Stimulated activated CD4-positive, alpha-beta T cell treated with anti-CD3 and anti-CD28 coated beads, Interleukin-1b, Interleukin-23, amount 100 ng/mL, for 48 hours (primary cell): ENCODE measurements around the gene GJA4.
A peak's percentile ranks its signal among the peaks of the same experiment; 100 is the strongest.
"Not testable (repeated sequence)": the region's sequence is repeated elsewhere in the genome, so short reads cannot be mapped to it uniquely, and the experiment has no call there.

Experiments used
- DNase-seq: peaks from one replicate; pipeline ENCODE4 v3.0.0-alpha.2; 2020

The GJA4 gene

DNA sequence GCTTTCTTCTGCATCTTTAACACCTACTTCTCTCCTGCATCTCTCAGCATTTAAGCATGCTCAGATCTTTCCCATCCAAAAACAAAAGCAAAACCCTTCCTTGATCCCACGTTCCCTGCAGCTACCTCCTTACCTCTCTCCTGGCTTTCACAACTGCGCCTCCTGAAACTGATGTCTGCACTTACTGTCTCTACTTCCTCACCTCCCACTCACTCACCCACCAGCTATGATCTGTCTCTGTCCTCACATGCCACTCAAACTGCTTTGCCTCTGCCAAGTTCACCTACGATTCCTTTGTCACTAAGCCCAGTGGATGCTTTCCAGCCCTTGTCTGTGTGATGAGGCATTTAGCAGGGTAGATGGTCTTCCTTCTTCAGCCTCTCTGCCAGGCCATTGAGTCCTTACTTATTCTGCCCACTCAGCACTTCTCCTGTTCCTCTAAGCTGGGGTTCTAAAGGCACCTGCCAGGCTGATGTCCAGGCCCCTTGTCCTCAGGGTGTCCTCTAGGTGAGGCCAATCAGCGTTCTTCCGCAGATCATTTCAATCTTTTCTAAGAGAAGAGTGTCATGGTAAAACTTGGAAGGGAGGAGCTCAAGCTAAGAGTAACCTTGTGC is 21.8 kb upstream of the GJA4 start:
- DNase-seq: no peak

DNA sequence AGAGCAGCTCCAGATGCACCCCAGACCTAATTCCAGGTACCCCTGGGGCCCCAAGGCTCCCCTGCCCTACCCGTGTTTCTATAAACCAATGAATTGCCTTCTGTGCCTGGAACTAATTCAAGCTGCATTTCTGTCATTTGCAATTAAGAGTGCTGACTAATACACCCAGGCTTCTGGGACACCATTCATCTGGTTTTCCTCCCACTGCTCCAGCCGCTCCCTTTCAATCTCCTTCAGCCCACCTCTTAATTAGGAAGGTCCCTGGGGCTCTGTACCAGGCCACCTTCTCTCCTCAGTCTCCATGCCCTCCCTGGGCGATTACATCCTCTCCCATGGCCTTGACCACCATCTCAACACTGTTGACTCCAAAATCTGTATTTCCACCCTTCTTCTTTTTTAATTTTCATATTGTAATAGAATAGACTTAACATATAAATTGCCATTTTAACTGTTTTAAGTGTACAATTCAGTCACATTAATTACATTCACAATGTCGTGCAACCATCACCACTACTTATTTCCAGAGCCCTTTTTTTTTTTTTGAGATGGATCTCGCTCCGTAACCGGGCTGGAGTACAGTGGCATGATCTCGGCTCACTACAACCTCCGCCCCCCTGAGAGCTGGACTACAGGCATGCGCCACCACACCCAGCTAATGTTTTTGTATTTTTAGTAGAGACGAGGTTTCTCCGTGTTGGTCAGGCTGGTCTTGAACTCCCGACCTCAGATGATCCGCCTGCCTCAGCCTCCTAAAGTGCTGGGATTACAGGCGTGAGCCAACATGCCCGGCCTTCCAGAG is 21.0 kb upstream of the GJA4 start:
- no peak for DNase-seq

DNA sequence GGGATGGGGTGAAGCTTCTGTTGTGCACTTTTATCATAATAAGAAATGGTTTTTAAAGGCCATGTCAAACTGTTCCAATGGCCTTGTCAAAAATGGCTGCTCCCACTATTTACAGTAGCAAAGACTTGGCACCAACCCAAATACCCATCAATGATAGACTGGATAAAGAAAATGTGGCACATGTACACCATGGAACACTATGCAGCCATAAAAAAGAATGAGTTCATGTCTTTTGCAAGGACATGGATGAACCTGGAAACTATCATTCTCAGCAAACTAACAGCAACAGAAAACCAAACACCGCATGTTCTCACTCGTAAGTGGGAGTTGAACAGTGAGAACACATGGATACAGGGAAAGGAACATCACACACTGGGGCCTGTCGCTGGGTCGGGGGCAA is 19.7 kb upstream of the GJA4 start:
- not testable (repeated sequence) for DNase-seq

DNA sequence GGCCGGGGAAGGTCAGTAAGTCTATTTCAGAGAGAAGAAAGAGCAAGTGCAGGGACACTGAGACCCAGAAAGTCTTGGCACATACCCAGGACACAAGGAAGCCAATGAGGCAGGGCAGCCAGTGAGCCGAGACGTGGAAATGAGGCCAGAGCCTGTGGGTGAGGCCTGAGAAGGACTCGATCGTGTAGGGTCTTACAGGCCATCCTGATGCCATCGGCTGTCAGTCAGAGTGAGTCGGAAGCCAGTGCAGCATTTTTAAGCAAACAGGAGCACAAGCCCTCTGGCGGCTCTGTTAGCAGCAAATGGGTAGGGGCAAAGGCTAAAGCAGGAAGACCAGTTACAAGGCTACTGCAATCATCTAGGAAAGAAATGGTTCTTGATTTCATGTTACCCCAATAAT is 17.8 kb upstream of the GJA4 start:
- no peak for DNase-seq

DNA sequence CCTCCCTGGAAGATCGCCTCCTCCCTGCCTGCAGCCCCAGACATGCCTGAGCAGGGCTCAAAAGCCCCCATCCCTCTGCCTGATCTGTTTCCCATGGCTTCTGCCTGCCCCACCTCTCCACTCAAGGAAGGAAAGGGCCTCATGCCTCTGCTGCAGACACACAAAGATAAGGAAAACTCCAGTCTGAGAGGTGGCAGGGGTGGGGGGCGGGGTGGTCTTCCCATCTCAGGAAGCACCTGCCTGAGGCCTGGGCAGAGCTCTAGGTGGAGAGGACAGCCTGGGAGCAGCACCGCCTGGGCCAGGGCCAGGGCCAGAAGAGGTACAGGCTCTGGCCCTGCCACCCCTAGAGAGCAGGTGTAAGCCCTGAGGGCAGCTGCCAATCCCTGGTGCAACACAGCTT is 15.9 kb upstream of the GJA4 start:
- no peak for DNase-seq

DNA sequence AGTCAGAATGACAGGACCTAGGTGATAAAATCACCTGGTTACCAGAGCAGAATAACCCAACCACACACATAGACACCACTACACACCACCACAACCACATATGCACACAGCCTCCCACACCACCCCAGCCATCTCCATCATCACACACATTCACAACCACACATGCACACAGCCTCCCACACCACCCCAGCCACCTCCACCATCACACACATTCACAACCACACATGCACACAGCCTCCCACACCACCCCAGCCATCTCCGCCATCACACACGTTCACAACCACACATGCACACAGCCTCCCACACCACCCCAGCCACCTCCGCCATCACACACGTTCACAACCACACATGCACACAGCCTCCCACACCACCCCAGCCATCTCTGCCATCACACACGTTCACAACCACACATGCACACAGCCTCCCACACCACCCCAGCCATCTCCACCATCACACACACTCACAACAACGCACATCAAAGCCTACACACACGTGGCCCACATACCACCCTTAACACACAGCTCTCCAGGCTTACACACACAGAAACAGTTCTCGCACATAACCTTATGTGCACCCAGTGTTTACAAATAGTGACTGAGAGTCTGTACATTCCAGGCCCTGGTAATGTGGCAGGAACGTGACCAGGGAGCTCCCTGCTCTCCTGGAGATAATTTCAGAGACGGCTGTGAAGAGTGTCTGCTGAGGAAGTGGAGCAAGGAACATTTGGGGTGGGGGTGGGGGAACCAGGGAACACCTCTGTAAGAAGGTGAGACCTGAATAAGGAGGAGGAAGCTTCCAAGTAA is 15.1 kb upstream of the GJA4 start:
- DNase-seq: no peak

DNA sequence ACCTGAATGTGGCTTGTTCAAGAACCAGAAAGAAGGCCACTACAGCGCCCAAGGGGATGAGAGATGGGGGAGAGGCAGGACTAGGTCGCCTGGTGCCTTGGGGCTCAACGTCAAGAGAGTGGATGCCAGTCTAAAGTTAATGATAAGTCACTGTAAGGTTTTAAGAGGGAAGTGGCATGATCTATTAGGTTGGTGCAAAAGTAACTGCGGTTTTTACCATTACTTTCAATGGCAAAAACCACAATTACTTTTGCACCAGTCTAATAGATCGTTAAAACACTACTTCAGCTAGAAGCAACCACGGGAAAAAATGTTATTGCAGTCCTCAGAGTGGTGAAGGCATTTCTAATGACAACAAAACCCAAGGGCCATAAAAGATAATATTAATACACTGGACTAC is 14.4 kb upstream of the GJA4 start:
- DNase-seq: no peak

DNA sequence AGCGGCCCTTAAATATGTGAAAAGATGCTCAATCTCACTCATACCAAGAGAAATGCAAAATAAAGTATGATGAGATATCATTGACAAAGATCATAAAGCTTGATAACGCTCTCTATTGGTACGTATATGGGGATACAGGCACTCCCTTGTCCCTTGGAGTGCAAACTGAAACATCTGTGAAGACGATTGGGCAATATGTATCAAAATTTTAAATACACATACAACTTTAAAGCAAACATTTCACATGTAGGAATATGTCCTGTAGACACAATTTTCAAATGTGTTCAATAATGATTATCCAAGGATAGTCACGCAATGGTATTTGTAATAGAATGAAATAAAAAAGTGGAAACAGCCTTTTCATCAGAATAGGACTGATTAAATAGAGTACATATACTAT is 13.8 kb upstream of the GJA4 start:
- DNase-seq: no peak

DNA sequence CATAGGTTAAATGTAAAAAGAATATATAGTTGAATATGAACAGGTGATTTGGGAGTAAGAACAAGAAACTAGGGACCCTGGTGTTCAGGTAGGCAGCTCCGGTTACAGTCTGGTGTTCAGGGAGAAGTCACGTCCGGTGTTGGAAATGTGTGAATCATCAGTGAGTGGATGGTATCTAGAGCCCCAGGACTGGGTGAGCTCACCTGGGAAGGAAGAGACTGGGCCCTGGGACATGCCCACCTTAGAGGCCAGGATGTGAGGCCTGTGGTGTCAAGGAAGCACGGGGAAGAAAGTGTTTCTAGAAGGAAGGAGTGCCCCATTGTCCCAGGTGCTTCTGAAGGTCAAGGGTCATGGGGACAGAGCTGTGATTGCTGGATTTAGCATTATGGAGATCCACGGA is 13.3 kb upstream of the GJA4 start:
- DNase-seq: no peak

DNA sequence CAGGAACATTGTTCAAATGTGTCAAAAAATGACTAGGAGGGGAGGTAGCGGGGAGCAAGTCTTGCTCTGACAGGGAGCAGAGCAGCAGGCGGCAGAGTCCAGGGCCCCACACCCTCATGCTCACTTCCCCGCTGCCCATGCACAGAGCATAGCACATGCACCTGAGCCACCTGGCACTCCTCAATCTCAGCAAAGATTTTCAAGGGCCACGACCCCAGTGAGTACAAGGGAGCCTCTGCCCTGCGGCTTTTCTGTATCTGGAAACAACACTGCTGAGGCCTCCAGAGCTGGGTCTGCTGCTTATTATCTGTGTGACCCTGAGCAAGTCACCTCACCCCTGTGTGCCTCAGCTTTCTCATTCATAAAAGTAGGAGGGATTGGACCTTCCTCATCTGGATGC is 12.8 kb upstream of the GJA4 start:
- DNase-seq: no peak

DNA sequence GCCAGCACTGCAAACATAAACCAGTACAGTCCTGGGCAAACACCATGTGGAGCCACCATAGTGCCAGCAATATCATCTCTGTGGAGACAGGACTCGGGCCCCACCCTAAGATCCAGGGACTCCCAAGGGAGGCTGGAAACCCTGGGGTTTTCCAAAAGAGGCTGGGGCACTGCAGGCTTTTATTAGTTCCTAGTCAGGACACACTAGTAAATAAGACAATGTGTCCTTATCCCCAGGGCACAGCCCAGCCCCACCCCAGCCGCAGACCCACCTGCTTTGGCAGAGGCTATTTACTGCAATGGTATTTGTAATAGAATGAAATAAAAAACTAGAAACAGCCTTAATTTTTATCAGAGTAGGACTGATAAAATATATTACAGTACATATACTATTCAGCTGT is 12.3 kb upstream of the GJA4 start:
- no peak for DNase-seq

DNA sequence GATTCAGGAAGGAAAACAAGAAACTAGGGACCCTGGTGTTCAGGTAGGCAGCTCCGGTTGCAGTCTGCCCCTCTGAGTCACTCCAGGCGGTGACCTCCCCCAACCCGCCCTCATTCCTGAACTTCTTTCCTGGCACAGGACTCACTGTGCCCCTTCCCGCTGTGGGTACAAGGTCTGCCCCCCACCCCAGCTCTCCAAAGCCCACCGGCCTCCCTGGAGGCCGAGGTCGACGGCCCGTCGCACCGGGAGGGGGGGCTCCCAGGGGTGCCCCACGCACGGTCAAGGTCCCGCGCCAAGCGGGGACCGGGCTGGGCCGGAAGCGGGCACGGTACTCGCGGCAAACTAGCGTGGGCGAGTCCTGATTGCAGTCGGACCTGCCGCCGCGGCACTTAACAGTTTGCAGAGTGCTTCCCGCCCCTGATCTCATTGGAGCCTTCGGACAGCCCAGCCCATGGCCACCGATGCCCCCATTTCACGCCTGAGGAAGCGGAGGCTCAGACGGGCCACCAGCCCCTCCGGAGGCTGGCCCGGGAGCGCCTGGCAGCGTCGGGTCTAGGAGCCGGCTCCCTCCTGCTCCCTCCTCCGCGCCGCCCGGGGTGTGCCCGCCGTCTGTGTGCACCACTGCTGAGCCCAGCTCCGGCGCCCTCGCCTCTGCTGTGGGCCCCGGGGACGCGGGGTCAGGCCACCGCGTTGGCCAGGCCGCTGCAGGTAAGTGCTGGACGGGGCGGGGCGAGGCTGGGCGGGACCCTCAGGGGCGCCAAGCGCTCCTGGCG is 11.5 kb upstream of the GJA4 start, which contains the start of gene GJB3:
Gene GJB3, plus strand, starts transcription at position 144 of the 773 bp plus-strand sequence. CDS start 3,549 bp downstream, outside the sequence.
- DNase-seq: no peak

DNA sequence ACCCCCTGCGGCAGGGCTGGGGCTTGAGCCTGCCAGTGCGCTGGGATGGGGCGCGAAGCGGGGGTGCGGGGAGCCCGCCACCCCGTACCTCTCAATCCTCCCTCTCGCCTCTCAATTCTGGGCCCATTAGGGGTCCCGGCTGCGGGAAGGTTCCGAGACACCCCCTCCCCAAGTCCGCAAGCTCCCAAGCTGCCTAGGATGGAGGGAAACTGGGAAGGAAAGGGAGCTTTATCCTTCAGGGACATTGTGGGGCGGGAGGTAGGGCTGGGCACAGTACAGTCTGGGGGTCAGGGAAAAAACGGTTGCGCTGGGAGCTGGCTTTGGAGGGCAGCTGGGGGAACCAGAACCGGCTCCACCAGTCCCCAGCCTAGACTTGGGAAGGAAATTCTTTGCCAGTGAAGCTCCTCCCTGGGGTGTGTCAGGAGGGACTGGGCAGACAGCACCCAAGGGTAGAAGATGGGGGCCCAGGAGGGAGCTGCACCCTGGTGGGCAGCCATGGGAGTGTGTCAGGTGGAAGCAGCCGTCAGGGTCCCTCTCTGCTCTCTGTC is 10.9 kb upstream of the GJA4 start:
- DNase-seq: no peak

DNA sequence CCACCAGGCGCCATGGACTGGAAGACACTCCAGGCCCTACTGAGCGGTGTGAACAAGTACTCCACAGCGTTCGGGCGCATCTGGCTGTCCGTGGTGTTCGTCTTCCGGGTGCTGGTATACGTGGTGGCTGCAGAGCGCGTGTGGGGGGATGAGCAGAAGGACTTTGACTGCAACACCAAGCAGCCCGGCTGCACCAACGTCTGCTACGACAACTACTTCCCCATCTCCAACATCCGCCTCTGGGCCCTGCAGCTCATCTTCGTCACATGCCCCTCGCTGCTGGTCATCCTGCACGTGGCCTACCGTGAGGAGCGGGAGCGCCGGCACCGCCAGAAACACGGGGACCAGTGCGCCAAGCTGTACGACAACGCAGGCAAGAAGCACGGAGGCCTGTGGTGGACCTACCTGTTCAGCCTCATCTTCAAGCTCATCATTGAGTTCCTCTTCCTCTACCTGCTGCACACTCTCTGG is 8.0 kb upstream of the GJA4 start:
- DNase-seq: no peak

DNA sequence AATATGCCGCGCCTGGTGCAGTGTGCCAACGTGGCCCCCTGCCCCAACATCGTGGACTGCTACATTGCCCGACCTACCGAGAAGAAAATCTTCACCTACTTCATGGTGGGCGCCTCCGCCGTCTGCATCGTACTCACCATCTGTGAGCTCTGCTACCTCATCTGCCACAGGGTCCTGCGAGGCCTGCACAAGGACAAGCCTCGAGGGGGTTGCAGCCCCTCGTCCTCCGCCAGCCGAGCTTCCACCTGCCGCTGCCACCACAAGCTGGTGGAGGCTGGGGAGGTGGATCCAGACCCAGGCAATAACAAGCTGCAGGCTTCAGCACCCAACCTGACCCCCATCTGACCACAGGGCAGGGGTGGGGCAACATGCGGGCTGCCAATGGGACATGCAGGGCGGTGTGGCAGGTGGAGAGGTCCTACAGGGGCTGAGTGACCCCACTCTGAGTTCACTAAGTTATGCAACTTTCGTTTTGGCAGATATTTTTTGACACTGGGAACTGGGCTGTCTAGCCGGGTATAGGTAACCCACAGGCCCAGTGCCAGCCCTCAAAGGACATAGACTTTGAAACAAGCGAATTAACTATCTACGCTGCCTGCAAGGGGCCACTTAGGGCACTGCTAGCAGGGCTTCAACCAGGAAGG is 7.4 kb upstream of the GJA4 start:
- no peak for DNase-seq

DNA sequence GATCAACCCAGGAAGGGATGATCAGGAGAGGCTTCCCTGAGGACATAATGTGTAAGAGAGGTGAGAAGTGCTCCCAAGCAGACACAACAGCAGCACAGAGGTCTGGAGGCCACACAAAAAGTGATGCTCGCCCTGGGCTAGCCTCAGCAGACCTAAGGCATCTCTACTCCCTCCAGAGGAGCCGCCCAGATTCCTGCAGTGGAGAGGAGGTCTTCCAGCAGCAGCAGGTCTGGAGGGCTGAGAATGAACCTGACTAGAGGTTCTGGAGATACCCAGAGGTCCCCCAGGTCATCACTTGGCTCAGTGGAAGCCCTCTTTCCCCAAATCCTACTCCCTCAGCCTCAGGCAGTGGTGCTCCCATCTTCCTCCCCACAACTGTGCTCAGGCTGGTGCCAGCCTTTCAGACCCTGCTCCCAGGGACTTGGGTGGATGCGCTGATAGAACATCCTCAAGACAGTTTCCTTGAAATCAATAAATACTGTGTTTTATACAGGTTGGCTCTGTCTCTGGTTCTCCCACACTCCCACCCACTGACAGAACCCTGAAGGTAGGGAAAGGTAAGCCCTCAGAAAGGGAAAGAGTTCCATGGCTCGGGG is 6.8 kb upstream of the GJA4 start:
- DNase-seq: no peak

DNA sequence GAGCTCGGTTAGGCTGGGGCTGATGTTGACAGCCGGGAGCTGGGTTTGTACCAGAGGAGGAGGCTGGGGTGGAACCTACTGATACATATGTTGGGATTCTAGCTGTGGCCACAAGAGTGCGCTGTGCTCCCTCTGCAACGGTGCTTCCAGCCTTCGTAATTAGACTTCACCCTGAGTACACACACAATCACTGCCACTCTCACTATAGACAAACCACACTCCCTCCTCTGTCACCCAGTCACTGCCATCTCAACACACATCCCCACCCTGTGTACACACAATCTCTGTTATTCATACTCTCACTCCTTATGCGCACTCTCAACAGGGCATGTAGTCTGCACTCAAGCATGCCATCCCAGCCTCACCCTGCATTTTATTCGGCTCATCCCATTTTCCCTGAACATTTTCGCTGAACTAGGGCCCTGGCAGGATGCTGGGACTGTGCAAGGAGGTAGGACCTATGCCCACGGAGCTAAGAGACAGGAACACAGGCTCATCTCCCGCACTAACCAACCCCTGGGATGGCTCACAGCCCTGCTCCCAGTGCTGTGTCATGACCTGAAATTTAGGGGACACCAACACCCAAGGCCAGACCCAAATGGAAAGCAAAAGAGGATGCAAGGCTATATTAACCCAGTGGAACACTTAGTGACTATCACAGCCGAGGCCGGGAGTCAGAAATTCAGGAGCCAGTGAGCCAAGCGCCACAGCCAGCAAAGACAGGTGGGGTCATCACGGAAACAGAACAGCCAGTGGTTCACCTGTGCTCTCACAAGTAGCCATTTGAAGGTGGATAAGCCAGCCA is 6.1 kb upstream of the GJA4 start:
- peak; percentile 72 for DNase-seq

DNA sequence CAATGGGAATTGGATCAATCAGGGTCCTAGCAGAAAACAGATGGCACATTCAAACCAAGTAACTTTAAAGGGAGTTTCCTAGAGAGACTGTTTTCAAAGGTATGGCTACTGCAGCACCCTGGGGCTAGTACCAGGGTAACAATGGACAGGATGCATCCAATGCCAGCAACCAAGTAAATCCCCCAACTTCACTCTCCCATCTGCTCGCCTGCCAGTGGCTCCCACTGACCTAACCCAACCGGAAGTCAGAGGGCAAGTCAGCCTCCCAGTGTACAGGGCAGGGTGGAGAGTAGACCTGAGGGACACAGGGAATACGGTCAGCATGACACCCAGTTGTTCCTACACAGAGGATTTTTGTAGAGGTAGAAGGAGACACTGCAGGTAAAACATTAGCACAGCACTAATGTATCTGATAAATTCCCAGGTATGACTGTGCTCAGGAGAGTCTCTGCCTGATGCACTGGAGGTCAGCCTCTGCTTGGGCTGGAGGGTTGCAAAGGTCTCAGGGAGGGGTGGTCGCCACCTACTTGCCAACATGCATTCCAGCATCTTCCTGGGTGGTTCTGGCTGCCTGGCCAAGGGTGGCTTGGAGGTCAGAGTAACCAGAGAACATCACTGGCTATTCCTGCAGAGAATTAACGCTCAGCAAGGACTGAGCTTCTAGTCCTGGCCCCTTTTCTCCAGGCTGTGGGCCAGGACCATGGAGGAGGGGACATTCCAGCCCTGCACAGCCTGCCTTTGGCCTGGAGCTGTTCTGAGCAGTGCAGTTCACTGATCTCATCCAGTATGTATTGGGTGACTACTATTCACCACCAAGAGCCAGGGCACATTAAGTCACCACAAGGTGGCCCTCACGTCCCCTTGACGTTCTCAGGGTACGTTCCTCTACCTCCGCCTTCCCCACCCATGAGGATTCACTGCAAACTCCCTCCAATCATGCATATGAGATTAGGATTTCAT is 5.1 kb upstream of the GJA4 start:
- no peak for DNase-seq

DNA sequence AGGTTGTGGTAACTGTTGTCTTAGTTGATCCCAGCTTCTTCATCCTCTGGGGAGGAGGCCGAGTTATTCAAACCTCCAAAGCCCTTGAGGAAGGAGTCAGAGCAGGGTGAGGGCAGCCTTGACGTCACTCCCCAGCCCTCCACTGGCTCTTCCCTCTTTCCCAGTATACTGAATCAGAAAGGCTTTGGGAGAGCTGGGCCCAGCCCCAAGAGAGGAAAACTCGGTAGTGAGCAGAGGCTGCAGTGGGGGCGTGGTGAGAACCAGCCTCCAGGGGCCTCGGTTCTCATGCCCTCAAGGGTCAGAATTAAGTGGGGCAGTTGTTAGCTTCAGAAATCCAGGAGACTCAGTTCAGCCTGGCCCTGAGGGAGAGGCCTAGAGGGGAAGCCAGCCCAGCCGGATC is 1.8 kb upstream of the GJA4 start:
- DNase-seq: no peak

DNA sequence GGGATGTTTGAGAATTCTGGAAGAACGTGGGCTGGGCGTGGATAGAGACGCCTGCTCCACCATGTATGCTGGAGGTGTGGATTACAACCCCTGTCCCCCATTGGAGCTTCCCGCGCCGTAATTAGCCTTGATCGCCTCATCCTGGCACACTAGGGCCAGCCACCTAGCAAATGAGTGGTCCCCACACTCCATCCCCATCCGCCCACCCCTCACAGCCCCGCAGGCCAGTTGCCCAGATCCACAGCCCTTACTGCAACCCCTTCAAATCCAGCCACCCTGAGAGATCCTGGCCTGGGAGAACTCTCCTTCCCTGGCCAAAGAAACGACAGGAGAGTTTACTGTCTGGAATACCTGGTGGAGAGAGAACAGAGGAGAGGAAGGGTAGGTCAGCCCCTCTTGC is 375 bp upstream of the GJA4 start:
- no peak for DNase-seq
